Natural killer cell (primary cell): ENCODE results near the gene LRP1B. TPM values are rescaled to one million over a fixed set of nuclear protein-coding genes. Genes with fewer than 3 reads are reported as not detected.

Experiments
- ATAC-seq, 3 donors: fragments of 150-1000 bp in 2 of 3; fragments of 200-7000 bp in 1 of 3; cut with Tn5 transposase; 1 replicate in 1 of 3; 2 replicates in 2 of 3; pipeline ENCODE4 v1.10.0; 2021; ENCODE audit warnings: mild to moderate bottlenecking in 2 of 3, moderate library complexity in 2 of 3
- DNase-seq, 2 donors: peaks; one replicate each; pipeline versions ENCODE4 v3.0.0 to v3.0.0-alpha.2; 2013 to 2021; ENCODE audit warnings: mixed read lengths in 1 of 2
- H3K27ac ChIP-seq: one replicate; pipeline ENCODE4 v1.5.1; 2013; ENCODE audit warnings: mild to moderate bottlenecking, low read length
- H3K27me3 ChIP-seq: one replicate; pipeline ENCODE4 v1.6.1; 2013; ENCODE audit warnings: low read length; ENCODE audit not compliant: control insufficient read depth, insufficient read depth
- H3K36me3 ChIP-seq: one replicate; pipeline ENCODE4 v1.6.1; 2013; ENCODE audit warnings: low read length; ENCODE audit not compliant: control insufficient read depth, insufficient read depth
- H3K4me1 ChIP-seq: one replicate; pipeline ENCODE4 v1.6.1; 2013; ENCODE audit warnings: low read length; ENCODE audit not compliant: control insufficient read depth, insufficient read depth
- H3K4me3 ChIP-seq: one replicate; pipeline ENCODE4 v1.5.1; 2013; ENCODE audit warnings: low read length
- H3K9me3 ChIP-seq: one replicate; pipeline ENCODE4 v1.6.1; 2013; ENCODE audit warnings: low read length; ENCODE audit not compliant: control insufficient read depth, insufficient read depth
- H3K27ac Mint-ChIP-seq, 2 donors: one replicate each; pipeline ENCODE4 v1.8.0; 2022; ENCODE audit warnings: mild to moderate bottlenecking in 2 of 2, mixed read lengths in 2 of 2, moderate library complexity in 1 of 2
- H3K27me3 Mint-ChIP-seq, 2 donors: one replicate each; pipeline ENCODE4 v1.8.0; 2022; ENCODE audit warnings: low read depth in 2 of 2, mixed read lengths in 2 of 2
- H3K36me3 Mint-ChIP-seq: one replicate; pipeline ENCODE4 v1.8.0; 2022; ENCODE audit warnings: mixed read lengths
- H3K4me1 Mint-ChIP-seq, 2 donors: one replicate each; pipeline ENCODE4 v1.8.0; 2022; ENCODE audit warnings: mixed read lengths in 2 of 2
- H3K4me3 Mint-ChIP-seq: one replicate; pipeline ENCODE4 v1.8.0; 2022; ENCODE audit warnings: mild to moderate bottlenecking, moderate library complexity, mixed read lengths
- H3K9me3 Mint-ChIP-seq, 2 donors: one replicate each; pipeline ENCODE4 v1.8.0; 2022; ENCODE audit warnings: mixed read lengths in 2 of 2
- WGBS: methylation state at CpG from one replicate; pipeline ENCODE4 v1.1.7; 2013; ENCODE audit warnings: missing lambda C conversion rate; ENCODE audit not compliant: insufficient coverage; 5-methylcytosine and 5-hydroxymethylcytosine counted together
- intact Hi-C: fragments of 100-400 bp; cut with micrococcal nuclease; formaldehyde crosslinking; loops from one replicate; pipeline ENCODE4 v1.14.2; 2022
- total RNA-seq, 4 donors: library from RNA; stranded (reverse); fragments of 120-200 nt in 1 of 4; gene quantifications; one replicate each; pipeline versions ENCODE4 v1.2.3 to v1.2.4, GENCODE V29; 2013 to 2022
- TF ChIP-seq, protein P1 (sequence below): fragments of 200-600 bp; IDR thresholded peaks from one replicate; pipeline ENCODE4 v1.8.0; 2022; ENCODE audit warnings: antibody characterized with exemption

The LRP1B gene
- total RNA-seq, 3 donors from 2014 or later (not counting 1 experiment from before 2014, with no cell fraction given): 0.05 TPM; not detected in 2

- DNase-seq (no peak), ATAC-seq (no peak)
- Histone ChIP-seq H3K36me3 (no peaks in the 10 kb centered on the region), H3K4me1 (no peaks in the 10 kb centered on the region), H3K27ac (no peak overlapping the region), H3K27me3 (no peaks in the 10 kb centered on the region), H3K4me3 (no peak overlapping the region), H3K9me3 (peaks cover 3% of the 10 kb centered on the region)
- Mint-ChIP-seq H3K9me3 (peaks cover 16 to 22% of the 10 kb centered on the region in 2 donors), H3K36me3 (no peaks in the 10 kb centered on the region), H3K27ac (no peak overlapping the region), H3K4me3 (no peak overlapping the region), H3K27me3 (no peaks in the 10 kb centered on the region), H3K4me1 (no peaks in the 10 kb centered on the region)
- 78% methylated on average over 1 of the region's 3 CpGs for WGBS
- intact Hi-C loops: no loop called here
- TF ChIP-seq, protein P1, sequence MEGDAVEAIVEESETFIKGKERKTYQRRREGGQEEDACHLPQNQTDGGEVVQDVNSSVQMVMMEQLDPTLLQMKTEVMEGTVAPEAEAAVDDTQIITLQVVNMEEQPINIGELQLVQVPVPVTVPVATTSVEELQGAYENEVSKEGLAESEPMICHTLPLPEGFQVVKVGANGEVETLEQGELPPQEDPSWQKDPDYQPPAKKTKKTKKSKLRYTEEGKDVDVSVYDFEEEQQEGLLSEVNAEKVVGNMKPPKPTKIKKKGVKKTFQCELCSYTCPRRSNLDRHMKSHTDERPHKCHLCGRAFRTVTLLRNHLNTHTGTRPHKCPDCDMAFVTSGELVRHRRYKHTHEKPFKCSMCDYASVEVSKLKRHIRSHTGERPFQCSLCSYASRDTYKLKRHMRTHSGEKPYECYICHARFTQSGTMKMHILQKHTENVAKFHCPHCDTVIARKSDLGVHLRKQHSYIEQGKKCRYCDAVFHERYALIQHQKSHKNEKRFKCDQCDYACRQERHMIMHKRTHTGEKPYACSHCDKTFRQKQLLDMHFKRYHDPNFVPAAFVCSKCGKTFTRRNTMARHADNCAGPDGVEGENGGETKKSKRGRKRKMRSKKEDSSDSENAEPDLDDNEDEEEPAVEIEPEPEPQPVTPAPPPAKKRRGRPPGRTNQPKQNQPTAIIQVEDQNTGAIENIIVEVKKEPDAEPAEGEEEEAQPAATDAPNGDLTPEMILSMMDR: no peak
Measured at GRCh38 chr2:141647353-141647752, 483.5 kb downstream of the LRP1B start.

- intact Hi-C loops: no loop called here
- Mint-ChIP-seq H3K27ac (no peak overlapping the region), H3K4me1 (no peaks in the 10 kb centered on the region)
Measured at GRCh38 chr2:141641462-141641861, 489.4 kb downstream of the LRP1B start.

GRCh38 chr2:141639809-141640208 is 491.0 kb downstream of the LRP1B start:
- H3K4me1 ChIP-seq: no peaks in the 10 kb centered on the region
- H3K27ac ChIP-seq: no peak overlapping the region
- 61% methylated on average over 2 of the region's 3 CpGs for WGBS
- Mint-ChIP-seq H3K4me1 (no peaks in the 10 kb centered on the region), H3K4me3 (no peak overlapping the region), H3K27ac (no peak overlapping the region), H3K27me3 (no peaks in the 10 kb centered on the region), H3K36me3 (no peaks in the 10 kb centered on the region), H3K9me3 (peaks cover 4 to 15% of the 10 kb centered on the region in 2 donors)
- no peak overlapping the region for H3K4me3 ChIP-seq
- DNase-seq (no peak), ATAC-seq (no peak)
- H3K27me3 ChIP-seq: no peaks in the 10 kb centered on the region
- TF ChIP-seq, protein P1: no peak
- no peaks in the 10 kb centered on the region for H3K36me3 ChIP-seq
- H3K9me3 ChIP-seq: no peaks in the 10 kb centered on the region
- intact Hi-C loops: no loop called here

More at GRCh38 chr2:141641462-141641861, 489.4 kb downstream of the LRP1B start:
- Histone ChIP-seq H3K27ac (no peak overlapping the region), H3K9me3 (no peaks in the 10 kb centered on the region), H3K36me3 (no peaks in the 10 kb centered on the region), H3K4me1 (no peaks in the 10 kb centered on the region), H3K4me3 (no peak overlapping the region), H3K27me3 (no peaks in the 10 kb centered on the region)
- Mint-ChIP-seq H3K9me3 (peaks cover 5 to 14% of the 10 kb centered on the region in 2 donors), H3K4me3 (no peak overlapping the region), H3K27me3 (no peaks in the 10 kb centered on the region), H3K36me3 (no peaks in the 10 kb centered on the region)
- ATAC-seq (no peak), DNase-seq (no peak)
- TF ChIP-seq, protein P1: no peak

DNA sequence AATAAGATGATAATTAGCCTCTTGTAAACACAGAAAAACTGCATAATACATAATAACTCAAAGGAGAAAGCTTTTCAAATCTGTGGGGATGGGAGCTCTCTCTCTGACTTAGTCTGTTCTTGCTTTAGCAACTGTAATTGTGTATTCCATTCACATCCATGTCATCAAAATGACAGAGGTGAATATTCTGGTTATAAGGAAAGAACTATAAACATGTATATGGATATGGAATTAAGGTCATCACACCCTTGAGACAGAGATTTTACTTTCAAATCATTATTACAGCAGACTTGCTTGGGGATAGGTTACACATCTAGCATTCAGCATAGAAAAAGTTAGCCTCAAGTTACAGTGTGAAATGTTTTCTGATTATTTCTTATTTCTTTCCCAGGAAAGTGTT is 497.7 kb downstream of the LRP1B start:
- H3K4me1 ChIP-seq: no peaks in the 10 kb centered on the region
- H3K4me3 ChIP-seq: no peak overlapping the region
- Mint-ChIP-seq H3K4me1 (no peaks in the 10 kb centered on the region), H3K36me3 (no peaks in the 10 kb centered on the region), H3K27me3 (no peaks in the 10 kb centered on the region), H3K9me3 (peaks cover 2 to 5% of the 10 kb centered on the region in 2 donors), H3K4me3 (no peak overlapping the region), H3K27ac (no peak overlapping the region)
- H3K27me3 ChIP-seq: no peaks in the 10 kb centered on the region
- intact Hi-C loops: no loop called here
- DNase-seq: no peak
- ATAC-seq: no peak
- no peaks in the 10 kb centered on the region for H3K36me3 ChIP-seq
- H3K9me3 ChIP-seq: no peaks in the 10 kb centered on the region
- H3K27ac ChIP-seq: no peak overlapping the region
- TF ChIP-seq, protein P1: no peak
